ENCODE data around the gene EHD4.

The EHD4 gene

GRCh38 chr15:41981371-41982132, 9.2 kb upstream of the EHD4 start:
- DNase-seq (ENCODE audit: low spot score) (no peak), FAIRE-seq (no peak)

- FAIRE-seq, result no peak
- DNase-seq (ENCODE audit: low spot score), result no peak
Observed at GRCh38 chr15:41980654-41981323, 8.4 kb upstream of the EHD4 start.

- FAIRE-seq (no peak), DNase-seq (ENCODE audit: low spot score) (no peak)
Observed at GRCh38 chr15:41979493-41980266, 7.3 kb upstream of the EHD4 start.

GRCh38 chr15:41978534-41978933, 6.2 kb upstream of the EHD4 start:
- FAIRE-seq (no peak), DNase-seq (ENCODE audit: low spot score) (no peak)

GRCh38 chr15:41977757-41978383, 5.5 kb upstream of the EHD4 start:
- DNase-seq (ENCODE audit: low spot score), result no peak
- no peak for FAIRE-seq

GRCh38 chr15:41975669-41976068, 3.3 kb upstream of the EHD4 start:
- FAIRE-seq (no peak), DNase-seq (ENCODE audit: low spot score) (no peak)

- FAIRE-seq (no peak), DNase-seq (ENCODE audit: low spot score) (no peak)
Observed at GRCh38 chr15:41974041-41974440, 1.7 kb upstream of the EHD4 start.

GRCh38 chr15:41971895-41972252, 483 bp downstream of the EHD4 start:
- DNase-seq (ENCODE audit: low spot score), result peak; percentile 53
- no peak for FAIRE-seq

GRCh38 chr15:41971089-41971894, 1.1 kb downstream of the EHD4 start:
- FAIRE-seq, result no peak

GRCh38 chr15:41970456-41970855, 1.9 kb downstream of the EHD4 start:
- no peak for FAIRE-seq

More at GRCh38 chr15:41971089-41971894, 1.1 kb downstream of the EHD4 start:
- DNase-seq (ENCODE audit: low spot score), result peak; percentile 64

GRCh38 chr15:41969851-41970431, 2.4 kb downstream of the EHD4 start:
- no peak for FAIRE-seq
- no peak for DNase-seq (ENCODE audit: low spot score)

More at GRCh38 chr15:41970456-41970855, 1.9 kb downstream of the EHD4 start:
- DNase-seq (ENCODE audit: low spot score), result no peak

GRCh38 chr15:41968701-41969100, 3.7 kb downstream of the EHD4 start:
- DNase-seq (ENCODE audit: low spot score) (no peak), FAIRE-seq (no peak)

GRCh38 chr15:41967506-41968206, 4.7 kb downstream of the EHD4 start:
- DNase-seq (ENCODE audit: low spot score) (no peak), FAIRE-seq (no peak)

- FAIRE-seq (no peak), DNase-seq (ENCODE audit: low spot score) (no peak)
Observed at GRCh38 chr15:41966920-41967465, 5.4 kb downstream of the EHD4 start.

GRCh38 chr15:41966414-41966812, 5.9 kb downstream of the EHD4 start:
- no peak for FAIRE-seq
- no peak for DNase-seq (ENCODE audit: low spot score)

GRCh38 chr15:41965441-41966413, 6.6 kb downstream of the EHD4 start:
- DNase-seq (ENCODE audit: low spot score) (no peak), FAIRE-seq (no peak)

GRCh38 chr15:41961595-41962202, 10.7 kb downstream of the EHD4 start:
- no peak for DNase-seq (ENCODE audit: low spot score)
- no peak for FAIRE-seq

- FAIRE-seq (no peak), DNase-seq (ENCODE audit: low spot score) (no peak)
Observed at GRCh38 chr15:41961001-41961518, 11.3 kb downstream of the EHD4 start.
